GM12874 (cell line): ENCODE data around the gene ANKRD49.

Experiments used
- TF ChIP-seq, protein P1 (sequence below): IDR thresholded peaks from 2 replicates; pipeline ENCODE4 v1.5.1; 2011; ENCODE audit warnings: low read depth, mild to moderate bottlenecking, control low read depth, low read length, moderate library complexity; ENCODE audit not compliant: insufficient read depth

Gene ANKRD49

GRCh38 chr11:94533696-94534630, 40.2 kb downstream of the ANKRD49 start:
- TF ChIP-seq, protein P1, sequence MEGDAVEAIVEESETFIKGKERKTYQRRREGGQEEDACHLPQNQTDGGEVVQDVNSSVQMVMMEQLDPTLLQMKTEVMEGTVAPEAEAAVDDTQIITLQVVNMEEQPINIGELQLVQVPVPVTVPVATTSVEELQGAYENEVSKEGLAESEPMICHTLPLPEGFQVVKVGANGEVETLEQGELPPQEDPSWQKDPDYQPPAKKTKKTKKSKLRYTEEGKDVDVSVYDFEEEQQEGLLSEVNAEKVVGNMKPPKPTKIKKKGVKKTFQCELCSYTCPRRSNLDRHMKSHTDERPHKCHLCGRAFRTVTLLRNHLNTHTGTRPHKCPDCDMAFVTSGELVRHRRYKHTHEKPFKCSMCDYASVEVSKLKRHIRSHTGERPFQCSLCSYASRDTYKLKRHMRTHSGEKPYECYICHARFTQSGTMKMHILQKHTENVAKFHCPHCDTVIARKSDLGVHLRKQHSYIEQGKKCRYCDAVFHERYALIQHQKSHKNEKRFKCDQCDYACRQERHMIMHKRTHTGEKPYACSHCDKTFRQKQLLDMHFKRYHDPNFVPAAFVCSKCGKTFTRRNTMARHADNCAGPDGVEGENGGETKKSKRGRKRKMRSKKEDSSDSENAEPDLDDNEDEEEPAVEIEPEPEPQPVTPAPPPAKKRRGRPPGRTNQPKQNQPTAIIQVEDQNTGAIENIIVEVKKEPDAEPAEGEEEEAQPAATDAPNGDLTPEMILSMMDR: no peak

DNA sequence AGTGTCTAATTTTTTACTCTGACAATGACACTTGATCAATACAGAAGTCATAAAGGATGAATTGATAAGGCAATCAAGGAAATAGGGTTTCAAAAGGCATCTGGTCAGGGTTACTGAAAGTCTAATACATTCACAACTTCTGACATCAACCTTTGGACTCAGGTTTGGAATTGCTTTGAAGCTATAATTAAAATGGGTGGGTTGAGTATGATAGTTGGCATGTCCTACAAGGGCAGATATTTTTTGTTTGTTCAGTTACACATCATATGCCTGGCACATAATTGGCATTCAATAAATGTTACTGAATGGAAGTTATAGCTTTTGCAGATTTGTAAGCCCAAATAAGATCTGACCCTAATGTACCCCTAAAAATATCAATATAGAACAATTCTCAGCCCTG, 42.6 kb downstream of the ANKRD49 start:
- TF ChIP-seq, protein P1: no peak

- TF ChIP-seq, protein P1: no peak
Measured at GRCh38 chr11:94537031-94537600, 43.3 kb downstream of the ANKRD49 start.

DNA sequence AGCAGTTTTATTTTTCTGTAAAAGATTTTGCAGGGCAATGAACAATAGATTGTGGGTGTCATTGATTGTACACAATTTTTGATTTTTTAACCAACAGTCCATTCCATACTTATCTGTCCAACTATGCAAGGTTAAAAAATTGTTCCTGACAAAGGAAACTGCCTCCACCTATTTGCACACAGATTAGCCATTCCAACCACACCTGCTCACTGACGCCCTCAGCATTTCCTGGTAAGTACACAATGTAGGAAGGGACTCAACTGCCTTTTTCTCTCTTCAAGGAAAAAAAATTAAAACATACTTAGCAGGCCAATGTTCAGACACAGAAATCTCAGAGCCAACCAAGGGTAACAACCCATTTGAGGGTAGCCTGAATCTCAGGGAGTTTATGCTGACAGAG, 45.6 kb downstream of the ANKRD49 start:
- TF ChIP-seq, protein P1: no peak

- TF ChIP-seq, protein P1: no peak
Measured at GRCh38 chr11:94543695-94544645, 50.2 kb downstream of the ANKRD49 start, which contains the start of gene FUT4. Gene FUT4, plus strand, starts transcription at chr11:94543921. Its CDS starts 213 bp downstream, at chr11:94544134.

GRCh38 chr11:94544646-94545263, 51.0 kb downstream of the ANKRD49 start:
- TF ChIP-seq, protein P1: no peak
